Spleen (tissue), 7 donors: ENCODE results near the gene TANC1.

Experiments
- POLR2A ChIP-seq, 3 donors: fragments of 450-650 bp; IDR thresholded peaks; one replicate each; pipeline ENCODE4 v1.5.1; 2017; ENCODE audit warnings: antibody characterized with exemption in 3 of 3, mild to moderate bottlenecking in 1 of 3
- POLR2AphosphoS5 ChIP-seq, 3 donors: sonication (generic); formaldehyde crosslinking; IDR thresholded peaks; one replicate each; pipeline ENCODE4 v1.5.1; 2017; ENCODE audit warnings: antibody characterized with exemption in 3 of 3
- TF ChIP-seq, protein P1 (sequence below), 11 experiments: fragments of 200-600 bp in 7 of 11; fragments of 450-650 bp in 4 of 11; sonication (generic) in 4 of 11; IDR thresholded peaks in 8 of 11; conservative IDR thresholded peaks in 3 of 11; 1 replicate in 7 of 11; 2 replicates in 4 of 11; pipeline versions ENCODE4 v1.4.0 to v1.8.0; 2016 to 2021; ENCODE audit warnings: antibody characterized with exemption in 11 of 11, inconsistent platforms in 4 of 11, mild to moderate bottlenecking in 1 of 11
- donor health status: DM: no; HTN: no; CAD: no; lungs with moderate emphysema.
- donor health status: DM: no; HTN: no; CAD: no.
- donor health status: DM: no; HTN: no; CAD: no.

GRCh38 chr2:159118115-159118858, 149.8 kb downstream of the TANC1 start:
- TF ChIP-seq, protein P1, sequence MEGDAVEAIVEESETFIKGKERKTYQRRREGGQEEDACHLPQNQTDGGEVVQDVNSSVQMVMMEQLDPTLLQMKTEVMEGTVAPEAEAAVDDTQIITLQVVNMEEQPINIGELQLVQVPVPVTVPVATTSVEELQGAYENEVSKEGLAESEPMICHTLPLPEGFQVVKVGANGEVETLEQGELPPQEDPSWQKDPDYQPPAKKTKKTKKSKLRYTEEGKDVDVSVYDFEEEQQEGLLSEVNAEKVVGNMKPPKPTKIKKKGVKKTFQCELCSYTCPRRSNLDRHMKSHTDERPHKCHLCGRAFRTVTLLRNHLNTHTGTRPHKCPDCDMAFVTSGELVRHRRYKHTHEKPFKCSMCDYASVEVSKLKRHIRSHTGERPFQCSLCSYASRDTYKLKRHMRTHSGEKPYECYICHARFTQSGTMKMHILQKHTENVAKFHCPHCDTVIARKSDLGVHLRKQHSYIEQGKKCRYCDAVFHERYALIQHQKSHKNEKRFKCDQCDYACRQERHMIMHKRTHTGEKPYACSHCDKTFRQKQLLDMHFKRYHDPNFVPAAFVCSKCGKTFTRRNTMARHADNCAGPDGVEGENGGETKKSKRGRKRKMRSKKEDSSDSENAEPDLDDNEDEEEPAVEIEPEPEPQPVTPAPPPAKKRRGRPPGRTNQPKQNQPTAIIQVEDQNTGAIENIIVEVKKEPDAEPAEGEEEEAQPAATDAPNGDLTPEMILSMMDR (IDR thresholded peaks at IDR 0.05 in 8 of 11, conservative IDR thresholded peaks at IDR 0.05 in 3 of 11): peak; percentile 60 to 89 (median 83)
- TF ChIP-seq POLR2AphosphoS5 (IDR thresholded peaks at IDR 0.05): no peak
- no peak for TF ChIP-seq POLR2A (IDR thresholded peaks at IDR 0.05)
